GM19395 (cell line): ENCODE data around the gene APP.
"Not testable (repeated sequence)": the region's sequence is repeated elsewhere in the genome, so short reads cannot be mapped to it uniquely, and the experiment has no call there.

Experiments used
- ATAC-seq: cut with Tn5 transposase; IDR thresholded peaks from one replicate; pipeline ENCODE4 v1.9.1; 2021; ENCODE audit warnings: mild to moderate bottlenecking, moderate library complexity; ENCODE audit not compliant: unreplicated experiment

Gene APP

GRCh38 chr21:26027696-26028095 lies 142.9 kb downstream of the APP start:
- no peak for ATAC-seq

- no peak for ATAC-seq
Measured at GRCh38 chr21:26025536-26026512, 144.7 kb downstream of the APP start.

GRCh38 chr21:26023406-26023805 lies 147.2 kb downstream of the APP start:
- not testable (repeated sequence) for ATAC-seq

- ATAC-seq, result not testable (repeated sequence)
Measured at GRCh38 chr21:26022598-26023337, 147.8 kb downstream of the APP start.

GRCh38 chr21:26020510-26020909 lies 150.1 kb downstream of the APP start:
- no peak for ATAC-seq

- no peak for ATAC-seq
Measured at GRCh38 chr21:26020081-26020480, 150.5 kb downstream of the APP start.

GRCh38 chr21:26019236-26019635 lies 151.3 kb downstream of the APP start:
- no peak for ATAC-seq

- ATAC-seq, result no peak
Measured at GRCh38 chr21:26013970-26014369, 156.6 kb downstream of the APP start.

GRCh38 chr21:26012482-26012881 lies 158.1 kb downstream of the APP start:
- ATAC-seq, result not testable (repeated sequence)

GRCh38 chr21:26011292-26011940 lies 159.2 kb downstream of the APP start:
- no peak for ATAC-seq

GRCh38 chr21:26007951-26008498 lies 162.5 kb downstream of the APP start:
- no peak for ATAC-seq

GRCh38 chr21:26005464-26005863 lies 165.1 kb downstream of the APP start:
- no peak for ATAC-seq

- ATAC-seq, result no peak
Measured at GRCh38 chr21:26003404-26003803, 167.2 kb downstream of the APP start.

GRCh38 chr21:26001356-26001755 lies 169.2 kb downstream of the APP start:
- ATAC-seq, result no peak

GRCh38 chr21:25999921-26000582 lies 170.5 kb downstream of the APP start:
- no peak for ATAC-seq

- no peak for ATAC-seq
Measured at GRCh38 chr21:25997788-25998611, 172.6 kb downstream of the APP start.

GRCh38 chr21:25995278-25995677 lies 175.3 kb downstream of the APP start:
- ATAC-seq, result no peak

GRCh38 chr21:25994758-25995163 lies 175.8 kb downstream of the APP start:
- no peak for ATAC-seq

GRCh38 chr21:25988738-25989137 lies 181.8 kb downstream of the APP start:
- ATAC-seq, result no peak

- no peak for ATAC-seq
Measured at GRCh38 chr21:25987531-25987930, 183.0 kb downstream of the APP start.
